GM12878 (cell line): Measurements from ENCODE around the gene BOD1L2. TPM values are rescaled to one million over a fixed set of nuclear protein-coding genes. Genes with fewer than 3 reads are reported as not detected.

Source experiments
- ATAC-seq: fragments of 200-7000 bp; cut with Tn5 transposase; 3 replicates; pipeline ENCODE4 v1.9.1; 2020; ENCODE audit warnings: mild to moderate bottlenecking, moderate library complexity
- BruUV-seq: library from RNA; stranded (reverse); fragments of 400-500 nt; replicated peaks from 2 replicates; lab custom pipeline; 2021; lab: Mats Ljungman, UMichigan
- CTCF ChIA-PET: fragments of 300-600 bp; sonication (Branson Sonifier 250); formaldehyde crosslinking; extraction: SDS; loops from one replicate; lab custom pipeline; 2021; ENCODE audit warnings: inconsistent platforms; lab: Yijun Ruan, JAX
- POLR2A ChIA-PET: fragments of 350-600 bp; formaldehyde crosslinking; extraction: SDS; loops from one replicate; lab custom pipeline; 2021; ENCODE audit warnings: inconsistent platforms; lab: Charles Lee
- RAD21 ChIA-PET: fragments of 300-600 bp; sonication (Branson Sonifier 250); formaldehyde crosslinking; loops from one replicate; lab custom pipeline; 2023; ENCODE audit warnings: antibody characterized with exemption; ENCODE audit not compliant: unreplicated experiment; lab: Charles Lee
- SMC1A ChIA-PET: fragments of 300-600 bp; sonication (Branson Sonifier 250); formaldehyde crosslinking; loops from one replicate; lab custom pipeline; 2023; ENCODE audit not compliant: unreplicated experiment, uncharacterized antibody; lab: Charles Lee
- DNase-seq: peaks from one replicate; pipeline ENCODE4 v3.0.0-alpha.2; 2011; ENCODE audit warnings: low read depth, low spot score
- FAIRE-seq: peaks from 3 replicates; lab custom pipeline; 2011; peaks lifted over from hg19 to GRCh38; lab: Jason Lieb, UNC
- H2AFZ ChIP-seq: 2 replicates; pipeline ENCODE4 v1.6.0; 2011; ENCODE audit warnings: low read depth, low read length, control low read depth; ENCODE audit not compliant: control insufficient read depth
- H3K27ac ChIP-seq: 2 replicates; pipeline ENCODE4 v1.5.1; 2011; ENCODE audit warnings: control low read depth; ENCODE audit not compliant: control insufficient read depth, insufficient read depth
- H3K27me3 ChIP-seq, 2 experiments: replicated peaks in 1 of 2; 2 replicates each; pipeline versions ENCODE4 v1.6.0 to v1.6.1; 2011; ENCODE audit warnings: low read length in 1 of 2; ENCODE audit not compliant: control insufficient read depth in 2 of 2, insufficient read depth in 2 of 2
- H3K36me3 ChIP-seq, 2 experiments: 2 replicates each; pipeline ENCODE4 v1.5.1; 2011; ENCODE audit warnings: low read length in 1 of 2; ENCODE audit not compliant: control insufficient read depth in 2 of 2, insufficient read depth in 2 of 2
- H3K4me1 ChIP-seq: 2 replicates; pipeline ENCODE4 v1.6.1; 2011; ENCODE audit warnings: mild to moderate bottlenecking, low read length, moderate library complexity, mixed read lengths; ENCODE audit not compliant: control insufficient read depth, insufficient read depth
- H3K4me2 ChIP-seq: 2 replicates; pipeline ENCODE4 v1.6.0; 2011; ENCODE audit warnings: control low read depth; ENCODE audit not compliant: control insufficient read depth, insufficient read depth
- H3K4me3 ChIP-seq: fragments of 200-600 bp; sonication (generic); 2 replicates; pipeline ENCODE4 v1.5.1; 2016
- H3K79me2 ChIP-seq: 2 replicates; pipeline ENCODE4 v1.6.0; 2011; ENCODE audit warnings: low read length; ENCODE audit not compliant: control insufficient read depth, insufficient read depth
- H3K9ac ChIP-seq: 2 replicates; pipeline ENCODE4 v1.8.0; 2011; ENCODE audit warnings: low read length, control low read depth, mixed read lengths; ENCODE audit not compliant: control insufficient read depth, insufficient read depth
- H3K9me3 ChIP-seq: replicated peaks from 3 replicates; pipeline ENCODE4 v1.5.1; 2011; ENCODE audit warnings: mild to moderate bottlenecking, low read length; ENCODE audit not compliant: control insufficient read depth, insufficient read depth
- H4K20me1 ChIP-seq: 2 replicates; pipeline ENCODE4 v1.6.0; 2011; ENCODE audit not compliant: control insufficient read depth, insufficient read depth
- BMI1 ChIP-seq: fragments of 450-650 bp; IDR thresholded peaks from 2 replicates; pipeline ENCODE4 v1.6.1; 2016; ENCODE audit warnings: mild to moderate bottlenecking, moderate library complexity, borderline replicate concordance
- POU2F2 ChIP-seq: IDR thresholded peaks from 3 replicates; pipeline ENCODE4 v1.6.1; 2011; ENCODE audit warnings: low read depth, mild to moderate bottlenecking, low read length, borderline replicate concordance
- TCF12 ChIP-seq: IDR thresholded peaks from 2 replicates; pipeline ENCODE4 v1.6.1; 2011; ENCODE audit warnings: low read depth, mild to moderate bottlenecking, low read length
- ZBTB33 ChIP-seq: fragments of 450-650 bp; IDR thresholded peaks from 2 replicates; pipeline ENCODE4 v1.6.1; 2017; ENCODE audit warnings: mild to moderate bottlenecking
- ZNF622 ChIP-seq: fragments of 450-650 bp; IDR thresholded peaks from 2 replicates; pipeline ENCODE4 v1.6.1; 2017; ENCODE audit warnings: mild to moderate bottlenecking, inconsistent platforms
- WGBS: methylation state at CpG from one replicate; pipeline ENCODE4 v1.1.6; 2016; ENCODE audit warnings: low lambda C conversion rate; ENCODE audit not compliant: insufficient replicate concordance, insufficient coverage; ENCODE audit errors: missing lambda C conversion rate; 5-methylcytosine and 5-hydroxymethylcytosine counted together
- in situ Hi-C: fragments of 300-500 bp; cut with MboI; formaldehyde crosslinking; loops from 9 replicates; pipeline ENCODE4 v1.14.3; 2018; ENCODE audit warnings: mixed read lengths
- intact Hi-C: fragments of 100-400 bp; cut with micrococcal nuclease; formaldehyde crosslinking; loops from one replicate; pipeline ENCODE4 v1.14.2; 2022; ENCODE audit not compliant: unreplicated experiment
- polyA plus RNA-seq, 11 experiments: library from polyadenylated mRNA; depleted of rRNA in 4 of 11; unstranded in 6 of 11; stranded (reverse) in 5 of 11; fragments of >200 nt; fragmentation: Nextera tagmentation in 4 of 11; fragmentation: Illumina TruSeq in 1 of 11; extraction: Ambion mirVana in 4 of 11; extraction: Trizol in 1 of 11; gene quantifications; 1 replicate in 1 of 11; 2 replicates in 10 of 11; pipeline versions ENCODE4 v1.2.1 to v1.2.3, GENCODE V29; 2011 to 2016; ENCODE audit warnings: inconsistent platforms in 2 of 11, missing spikeins in 2 of 11, low read depth in 1 of 11
- total RNA-seq, 4 experiments: library from RNA; depleted of rRNA in 3 of 4; stranded (reverse); fragments of >200 nt in 3 of 4; fragmentation: Illumina TruSeq in 1 of 4; extraction: Trizol in 1 of 4; gene quantifications; 2 replicates each; pipeline versions ENCODE4 v1.2.1 to v1.2.3, GENCODE V29; 2013 to 2021

The BOD1L2 gene
- total and polyA plus RNA-seq, 10 of the 15 experiments (the other 5 are each of a cell fraction or from before 2014, with no cell fraction given), result not detected

- Histone ChIP-seq H3K36me3 (no peaks in the 10 kb centered on the region), H3K4me2 (peak overlapping the region; percentile 55), H3K9me3 (no peaks in the 10 kb centered on the region), H3K4me1 (peaks cover 5% of the 10 kb centered on the region; the same call in 1 of the 2 replicates), H4K20me1 (no peaks in the 10 kb centered on the region), H3K27ac (no peak overlapping the region), H3K27me3 (no peaks in the 10 kb centered on the region; a peak in 2 of 4 replicates), H3K4me3 (no peak overlapping the region), H2AFZ (no peak overlapping the region), H3K79me2 (no peaks in the 10 kb centered on the region), H3K9ac (no peak overlapping the region)
- DNase-seq, result no peak
- peak; percentile 35; the same call in 1 of the 3 replicates for TF ChIP-seq POU2F2
- no peak for TF ChIP-seq TCF12
- ChIA-PET POLR2A (interaction anchor here (0.9 kb wide), 1 partner anchor 8 kb away, joined by 3 read pairs; no protein-coding TSS in a partner anchor), RAD21 (no interaction called here), SMC1A (interaction anchor here (2.1 to 2.3 kb wide), 2 partner anchors 15 to 280 kb away, joined by 6 to 8 read pairs; no protein-coding TSS in a partner anchor), CTCF (interaction anchor here (1.5 kb wide), 1 partner anchor 280 kb away, joined by 3 read pairs; no protein-coding TSS in a partner anchor)
- no TSS peak for BruUV-seq
- peak; percentile 59 for ATAC-seq
- in situ Hi-C loops (no loop called here), intact Hi-C loops (no loop called here)
- WGBS, result 9% methylated on average over 7 of the region's 7 CpGs
- FAIRE-seq, result no peak
Observed at GRCh38 chr18:57150081-57150480, 3.2 kb downstream of the BOD1L2 start.

- 42% methylated on average over 6 of the region's 7 CpGs for WGBS
- in situ Hi-C loops, result no loop called here
- no peak for TF ChIP-seq BMI1
- TF ChIP-seq ZNF622, result no peak
- TF ChIP-seq ZBTB33, result no peak
Observed at GRCh38 chr18:57150828-57151227, 3.9 kb downstream of the BOD1L2 start.

More at GRCh38 chr18:57150828-57151227, 3.9 kb downstream of the BOD1L2 start:
- H3K9me3 ChIP-seq, result no peaks in the 10 kb centered on the region
- no peaks in the 10 kb centered on the region for H3K79me2 ChIP-seq
- no peak overlapping the region for H3K4me2 ChIP-seq
- H3K27me3 ChIP-seq, result no peaks in the 10 kb centered on the region; a peak in 2 of 4 replicates
- no peaks in the 10 kb centered on the region for H3K36me3 ChIP-seq
- H4K20me1 ChIP-seq, result no peaks in the 10 kb centered on the region
- no peak overlapping the region for H3K4me3 ChIP-seq
- ChIA-PET POLR2A (no interaction called here), CTCF (interaction anchor here (1.5 kb wide), 1 partner anchor 281 kb away, joined by 3 read pairs; no protein-coding TSS in a partner anchor), RAD21 (no interaction called here), SMC1A (no interaction called here)
- FAIRE-seq (no peak), ATAC-seq (peak; percentile 43; the same call in 2 of the 3 replicates), DNase-seq (no peak)
- no peak overlapping the region for H3K27ac ChIP-seq
- 0 out of 2 replicates have a peak overlapping the region, but pooled peaks have one; percentile 23 for H2AFZ ChIP-seq
- peaks cover 5% of the 10 kb centered on the region; the same call in 1 of the 2 replicates for H3K4me1 ChIP-seq
- BruUV-seq, result no TSS peak
- intact Hi-C loops, result no loop called here
- H3K9ac ChIP-seq, result no peak overlapping the region
